Lung (tissue), 12 donors: ENCODE data around the gene ANKS1B. TPM values are rescaled to one million over a fixed set of nuclear protein-coding genes. Genes with fewer than 3 reads are reported as not detected.

Experiments
- ATAC-seq: fragments of 200-7000 bp; cut with Tn5 transposase; one replicate; pipeline ENCODE4 v1.9.1; 2020; ENCODE audit warnings: moderate number of reproducible peaks; ENCODE audit not compliant: insufficient read depth, low FRiP score
- DNase-seq, 3 donors: peaks; one replicate each; pipeline ENCODE4 v3.0.0-alpha.2; 2013 to 2017
- H3K27ac ChIP-seq, 2 donors: one replicate each; pipeline ENCODE4 v1.5.1; 2013; ENCODE audit warnings: mild to moderate bottlenecking in 2 of 2, moderate library complexity in 2 of 2, control low read depth in 1 of 2, inconsistent platforms in 1 of 2, low read depth in 1 of 2, low read length in 1 of 2
- H3K27me3 ChIP-seq, 3 donors: one replicate each; pipeline ENCODE4 v1.5.1; 2013; ENCODE audit warnings: low read length in 2 of 3; ENCODE audit not compliant: control insufficient read depth in 3 of 3, insufficient read depth in 3 of 3
- H3K36me3 ChIP-seq, 4 donors: one replicate each; pipeline ENCODE4 v1.5.1; 2013; ENCODE audit warnings: low read length in 4 of 4, mild to moderate bottlenecking in 1 of 4, moderate library complexity in 1 of 4; ENCODE audit not compliant: control insufficient read depth in 4 of 4, insufficient read depth in 4 of 4
- H3K4me1 ChIP-seq, 5 donors: one replicate each; pipeline ENCODE4 v1.5.1; 2013; ENCODE audit warnings: low read length in 5 of 5, mild to moderate bottlenecking in 2 of 5, moderate library complexity in 1 of 5; ENCODE audit not compliant: control insufficient read depth in 5 of 5, insufficient read depth in 5 of 5
- H3K4me3 ChIP-seq: one replicate; pipeline ENCODE4 v1.5.1; 2013; ENCODE audit warnings: mild to moderate bottlenecking, control low read depth, moderate library complexity
- H3K9ac ChIP-seq, 2 donors: one replicate each; pipeline ENCODE4 v1.5.1; 2013; ENCODE audit warnings: low read length in 2 of 2, control low read depth in 1 of 2; ENCODE audit not compliant: insufficient read depth in 1 of 2
- H3K9me3 ChIP-seq, 4 donors: one replicate each; pipeline ENCODE4 v1.5.1; 2013; ENCODE audit warnings: low read length in 3 of 4, mild to moderate bottlenecking in 1 of 4, moderate library complexity in 1 of 4; ENCODE audit not compliant: control insufficient read depth in 4 of 4, insufficient read depth in 3 of 4
- WGBS, 2 donors: extraction: QIAGEN DNeasy Blood & Tissue Kit; methylation state at CpG; one replicate each; pipeline ENCODE4 v1.1.7; 2013; 5-methylcytosine and 5-hydroxymethylcytosine counted together
- polyA plus RNA-seq, 2 donors: library from polyadenylated mRNA; stranded (reverse); fragments of 200-250 nt; gene quantifications; one replicate each; pipeline ENCODE4 v1.2.1, GENCODE V29; 2013
- total RNA-seq, 2 donors: library from RNA; depleted of rRNA in 1 of 2; stranded (reverse); fragments of >200 nt in 1 of 2; gene quantifications; one replicate each; pipeline ENCODE4 v1.2.1, GENCODE V29; 2014 to 2021
- TF ChIP-seq, protein P1 (sequence below): IDR thresholded peaks from 2 replicates; pipeline ENCODE4 v1.5.1; 2012; ENCODE audit warnings: mild to moderate bottlenecking; ENCODE audit errors: control extremely low read depth, extremely low read depth
- donor health status: control.
- donor health status: control.
- donor health status: Bipolar disorder and iron deficiency.
- donor health status: healthy.
- donor health status: DM: yes; HTN: yes; CAD: no.

ANKS1B gene
- total and polyA plus RNA-seq, 4 donors, result 0.32 to 10.3 (median 3.7) TPM

DNA sequence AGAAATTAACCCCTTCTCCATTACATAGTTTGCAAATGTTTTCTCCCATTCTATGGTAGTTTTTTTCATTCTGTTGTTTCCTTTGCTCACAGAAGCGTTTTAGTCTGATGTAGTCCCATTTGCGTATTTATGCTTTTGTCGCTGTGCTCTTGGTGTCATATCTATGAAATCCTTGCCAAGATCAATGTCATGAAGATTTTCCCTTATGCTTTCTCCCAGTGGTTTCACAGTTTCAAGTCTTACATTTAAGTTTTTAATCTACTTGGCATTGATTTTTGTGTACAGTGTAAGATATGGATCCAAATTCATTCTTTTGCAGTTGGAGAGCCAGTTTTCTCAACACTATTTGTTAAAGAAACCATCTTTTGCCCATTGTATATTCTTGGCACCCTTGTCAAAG lies 982.0 kb downstream of the ANKS1B start:
- Histone ChIP-seq H3K4me3 (no peak overlapping the region), H3K4me1 (peaks cover 0 to 22% (median 3%) of the 10 kb centered on the region in 5 donors), H3K36me3 (no peaks in the 10 kb centered on the region), H3K27me3 (no peaks in the 10 kb centered on the region), H3K9me3 (no peaks in the 10 kb centered on the region), H3K27ac (no peak overlapping the region), H3K9ac (no peak overlapping the region)
- no peak for ATAC-seq
- WGBS, 2 donors, result 94 to 95% methylated on average over 3 of the region's 3 CpGs
- DNase-seq, result no peak
- TF ChIP-seq, protein P1, sequence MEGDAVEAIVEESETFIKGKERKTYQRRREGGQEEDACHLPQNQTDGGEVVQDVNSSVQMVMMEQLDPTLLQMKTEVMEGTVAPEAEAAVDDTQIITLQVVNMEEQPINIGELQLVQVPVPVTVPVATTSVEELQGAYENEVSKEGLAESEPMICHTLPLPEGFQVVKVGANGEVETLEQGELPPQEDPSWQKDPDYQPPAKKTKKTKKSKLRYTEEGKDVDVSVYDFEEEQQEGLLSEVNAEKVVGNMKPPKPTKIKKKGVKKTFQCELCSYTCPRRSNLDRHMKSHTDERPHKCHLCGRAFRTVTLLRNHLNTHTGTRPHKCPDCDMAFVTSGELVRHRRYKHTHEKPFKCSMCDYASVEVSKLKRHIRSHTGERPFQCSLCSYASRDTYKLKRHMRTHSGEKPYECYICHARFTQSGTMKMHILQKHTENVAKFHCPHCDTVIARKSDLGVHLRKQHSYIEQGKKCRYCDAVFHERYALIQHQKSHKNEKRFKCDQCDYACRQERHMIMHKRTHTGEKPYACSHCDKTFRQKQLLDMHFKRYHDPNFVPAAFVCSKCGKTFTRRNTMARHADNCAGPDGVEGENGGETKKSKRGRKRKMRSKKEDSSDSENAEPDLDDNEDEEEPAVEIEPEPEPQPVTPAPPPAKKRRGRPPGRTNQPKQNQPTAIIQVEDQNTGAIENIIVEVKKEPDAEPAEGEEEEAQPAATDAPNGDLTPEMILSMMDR, result no peak

DNA sequence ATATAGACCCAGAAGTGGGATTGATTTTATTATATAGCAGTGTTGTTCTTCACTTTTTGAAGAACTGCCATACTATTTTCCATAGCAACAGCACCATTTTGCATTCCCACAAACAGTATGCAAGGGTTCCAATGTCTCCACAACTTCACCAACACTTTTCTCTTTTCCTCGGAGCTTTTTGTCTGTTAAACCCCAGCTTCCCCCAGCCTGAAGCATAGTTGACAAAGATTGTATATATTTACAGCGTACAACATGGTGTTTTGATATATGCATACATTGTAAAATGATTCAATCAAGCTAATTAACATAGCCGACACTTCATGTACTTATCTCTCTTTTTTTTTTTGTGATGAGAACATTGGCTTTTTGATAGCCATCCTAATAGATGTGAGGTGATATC lies 982.6 kb downstream of the ANKS1B start:
- no peak for ATAC-seq
- TF ChIP-seq, protein P1, result no peak

DNA sequence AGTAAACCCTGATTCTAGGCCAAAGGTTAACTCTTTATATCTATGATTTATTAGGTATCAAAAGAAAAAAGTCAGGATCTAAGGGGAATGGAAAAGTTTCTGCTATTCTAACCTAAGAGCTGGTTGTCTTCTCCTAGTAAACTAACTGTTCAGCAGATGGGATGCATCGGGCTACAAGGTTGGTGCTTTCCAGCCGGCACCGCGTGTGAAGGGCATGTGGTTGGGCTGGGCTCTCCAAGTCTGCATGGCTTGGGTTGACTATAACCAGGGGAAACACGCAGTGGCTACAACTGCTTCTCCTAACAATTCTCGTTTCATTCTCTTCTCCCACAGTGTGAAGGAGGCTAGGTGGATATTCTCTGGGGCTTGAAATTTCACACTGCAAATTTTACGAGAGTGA lies 985.2 kb downstream of the ANKS1B start:
- no peak for ATAC-seq
- Histone ChIP-seq H3K27ac (no peak overlapping the region), H3K4me3 (no peak overlapping the region), H3K9ac (no peak overlapping the region), H3K9me3 (no peaks in the 10 kb centered on the region), H3K27me3 (no peaks in the 10 kb centered on the region), H3K4me1 (peaks cover 0 to 22% (median 3%) of the 10 kb centered on the region in 5 donors), H3K36me3 (no peaks in the 10 kb centered on the region)
- peak; percentile 81 to 91 (median 87) for DNase-seq
- 72 to 87% methylated on average over 7 of the region's 7 CpGs for WGBS, 2 donors
- TF ChIP-seq, protein P1, result no peak

More for the DNA sequence above, 982.6 kb downstream of the ANKS1B start:
- WGBS, 2 donors, result 89 to 90% methylated on average over 3 of the region's 3 CpGs
- no peak overlapping the region for H3K9ac ChIP-seq
- H3K27ac ChIP-seq, result no peak overlapping the region
- DNase-seq, result no peak
- H3K4me3 ChIP-seq, result no peak overlapping the region
- no peaks in the 10 kb centered on the region for H3K9me3 ChIP-seq
- H3K27me3 ChIP-seq, result no peaks in the 10 kb centered on the region
- no peaks in the 10 kb centered on the region for H3K36me3 ChIP-seq
- peaks cover 0 to 22% (median 3%) of the 10 kb centered on the region in 5 donors for H3K4me1 ChIP-seq

DNA sequence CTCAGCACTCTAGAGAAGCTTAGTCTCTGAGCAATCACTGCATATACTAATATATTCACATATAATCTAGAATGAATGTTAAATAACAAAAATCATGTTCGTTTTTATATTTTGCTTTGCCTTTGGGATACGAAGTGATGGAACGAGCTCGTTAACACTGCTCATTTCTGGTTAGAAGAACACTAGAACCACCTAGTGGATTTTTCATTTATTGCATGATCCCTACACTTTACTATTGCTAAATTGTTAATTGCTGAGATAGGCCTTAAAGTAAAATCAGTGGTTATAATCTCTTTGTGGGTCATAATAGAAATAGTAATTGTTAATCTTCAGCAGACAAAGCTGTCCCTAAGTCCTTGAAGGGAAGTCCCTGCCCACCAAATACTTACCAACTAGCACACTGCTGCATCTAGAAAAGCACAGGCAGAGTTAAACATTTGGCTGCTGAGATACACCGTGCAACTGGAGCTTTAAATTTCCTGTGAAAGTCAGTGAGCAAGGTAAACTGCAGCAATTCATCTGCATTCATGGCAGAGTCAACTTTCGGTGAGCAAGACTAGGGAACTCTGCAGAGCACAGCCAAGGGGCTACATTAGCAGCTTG lies 985.9 kb downstream of the ANKS1B start:
- Histone ChIP-seq H3K9me3 (no peaks in the 10 kb centered on the region), H3K4me1 (peaks cover 0 to 22% (median 3%) of the 10 kb centered on the region in 5 donors), H3K27me3 (no peaks in the 10 kb centered on the region), H3K36me3 (no peaks in the 10 kb centered on the region), H3K9ac (no peak overlapping the region), H3K27ac (no peak overlapping the region), H3K4me3 (no peak overlapping the region)
- peak; percentile 68 for ATAC-seq
- TF ChIP-seq, protein P1, result peak; percentile 28
- DNase-seq, result peak; percentile 19 to 87 (median 86)
- 21 to 31% methylated on average over 6 of the region's 6 CpGs for WGBS, 2 donors
